GM23338 (cell line): Measurements from ENCODE around the gene RNU7-1. TPM values are rescaled to one million over a fixed set of nuclear protein-coding genes. Genes with fewer than 3 reads are reported as not detected.

Source experiments
- ATAC-seq: fragments of 200-7000 bp; cut with Tn5 transposase; 3 replicates; pipeline ENCODE4 v1.9.1; 2020
- DNase-seq: peaks from one replicate; pipeline ENCODE4 v3.0.0-alpha.2; 2015; ENCODE audit warnings: low spot score
- H2AFZ ChIP-seq: fragments of 200-600 bp; sonication (generic); 2 replicates; pipeline ENCODE4 v1.8.0; 2016; ENCODE audit warnings: antibody characterized with exemption, mild to moderate bottlenecking, moderate library complexity
- H3F3A ChIP-seq: fragments of 200-600 bp; sonication (generic); replicated peaks from 2 replicates; pipeline ENCODE4 v1.8.0; 2017; ENCODE audit warnings: antibody characterized with exemption, mixed run types, low read depth
- H3K27ac ChIP-seq: fragments of 200-600 bp; sonication (generic); 2 replicates; pipeline ENCODE4 v1.6.1; 2016; ENCODE audit warnings: low read depth
- H3K27me3 ChIP-seq: fragments of 200-600 bp; sonication (generic); 2 replicates; pipeline ENCODE4 v1.8.0; 2016; ENCODE audit warnings: mild to moderate bottlenecking, mixed run types, moderate library complexity; ENCODE audit not compliant: insufficient read depth
- H3K36me3 ChIP-seq: fragments of 200-600 bp; sonication (generic); 2 replicates; pipeline ENCODE4 v1.8.0; 2016; ENCODE audit warnings: mild to moderate bottlenecking; ENCODE audit not compliant: insufficient read depth
- H3K4me1 ChIP-seq: fragments of 200-600 bp; sonication (generic); 2 replicates; pipeline ENCODE4 v1.8.0; 2016; ENCODE audit warnings: mild to moderate bottlenecking, moderate library complexity; ENCODE audit not compliant: insufficient read depth
- H3K4me2 ChIP-seq: fragments of 200-600 bp; sonication (generic); 2 replicates; pipeline ENCODE4 v1.7.1; 2017; ENCODE audit warnings: mixed run types
- H3K4me3 ChIP-seq: fragments of 200-600 bp; sonication (generic); 2 replicates; pipeline ENCODE4 v1.6.1; 2016; ENCODE audit warnings: mixed run types
- H3K79me2 ChIP-seq: fragments of 200-600 bp; sonication (generic); replicated peaks from 2 replicates; pipeline ENCODE4 v1.8.0; 2017; ENCODE audit warnings: mild to moderate bottlenecking; ENCODE audit not compliant: insufficient read depth
- H3K9me2 ChIP-seq: fragments of 200-600 bp; sonication (generic); 2 replicates; pipeline ENCODE4 v1.8.0; 2017; ENCODE audit not compliant: insufficient read depth
- H4K20me1 ChIP-seq: fragments of 200-600 bp; sonication (generic); replicated peaks from 2 replicates; pipeline ENCODE4 v1.8.0; 2017; ENCODE audit warnings: mild to moderate bottlenecking; ENCODE audit not compliant: insufficient read depth
- H3K27ac Mint-ChIP-seq: 2 replicates; pipeline ENCODE4 v1.8.0; 2020; ENCODE audit warnings: inconsistent platforms, mild to moderate bottlenecking, moderate library complexity, mixed read lengths
- H3K27me3 Mint-ChIP-seq: 3 replicates; pipeline ENCODE4 v1.8.0; 2022; ENCODE audit warnings: low read depth, mild to moderate bottlenecking, moderate library complexity, mixed read lengths, inconsistent platforms; ENCODE audit not compliant: insufficient read depth, poor library complexity
- H3K36me3 Mint-ChIP-seq: 3 replicates; pipeline ENCODE4 v1.8.0; 2021; ENCODE audit warnings: low read depth, mild to moderate bottlenecking, inconsistent platforms, moderate library complexity, mixed read lengths
- H3K4me1 Mint-ChIP-seq: 3 replicates; pipeline ENCODE4 v1.8.0; 2020; ENCODE audit warnings: mild to moderate bottlenecking, inconsistent platforms, mixed read lengths
- H3K4me3 Mint-ChIP-seq: 3 replicates; pipeline ENCODE4 v1.8.0; 2021; ENCODE audit warnings: moderate library complexity, mild to moderate bottlenecking, inconsistent platforms, mixed read lengths
- H3K9me3 Mint-ChIP-seq: 3 replicates; pipeline ENCODE4 v1.8.0; 2020; ENCODE audit warnings: moderate library complexity, mild to moderate bottlenecking, inconsistent platforms, mixed read lengths
- CREB1 ChIP-seq: fragments of 250-450 bp; sonication (Bioruptor Pico); IDR thresholded peaks from 2 replicates; pipeline ENCODE4 v1.5.0; 2020; ENCODE audit warnings: low read depth, mild to moderate bottlenecking, moderate library complexity
- CTCF ChIP-seq, 2 experiments: fragments of 200-600 bp in 1 of 2; sonication (generic) in 1 of 2; conservative IDR thresholded peaks; 2 replicates each; pipeline versions ENCODE4 v1.5.1 to v1.6.1; 2016 to 2017; ENCODE audit warnings: antibody characterized with exemption in 2 of 2, low read depth in 2 of 2, mild to moderate bottlenecking in 2 of 2, moderate library complexity in 1 of 2
- EZH2 ChIP-seq: fragments of 200-600 bp; sonication (generic); IDR thresholded peaks from one replicate; pipeline ENCODE4 v1.8.0; 2017; ENCODE audit warnings: antibody characterized with exemption, mild to moderate bottlenecking, low read depth; ENCODE audit not compliant: unreplicated experiment
- EZH2phosphoT487 ChIP-seq: fragments of 200-600 bp; sonication (generic); IDR thresholded peaks from one replicate; pipeline ENCODE4 v1.8.1; 2018; ENCODE audit warnings: antibody characterized with exemption; ENCODE audit not compliant: unreplicated experiment
- JUNB ChIP-seq: IDR thresholded peaks from one replicate; pipeline ENCODE4 v1.6.1; 2016; ENCODE audit warnings: antibody characterized with exemption; ENCODE audit not compliant: unreplicated experiment
- NANOG ChIP-seq: IDR thresholded peaks from 2 replicates; pipeline ENCODE4 v1.6.1; 2016; ENCODE audit warnings: antibody characterized with exemption, borderline replicate concordance
- POLR2AphosphoS5 ChIP-seq: IDR thresholded peaks from 2 replicates; pipeline ENCODE4 v1.6.1; 2016; ENCODE audit warnings: antibody characterized with exemption, low read depth
- REST ChIP-seq: IDR thresholded peaks from one replicate; pipeline ENCODE4 v1.6.1; 2018; ENCODE audit warnings: antibody characterized with exemption; ENCODE audit not compliant: unreplicated experiment
- STAT1 ChIP-seq: IDR thresholded peaks from one replicate; pipeline ENCODE4 v1.6.1; 2016; ENCODE audit warnings: antibody characterized with exemption; ENCODE audit not compliant: unreplicated experiment
- ZNF114 ChIP-seq: fragments of 250-450 bp; sonication (Bioruptor Pico); IDR thresholded peaks from 2 replicates; pipeline ENCODE4 v1.5.0; 2020; ENCODE audit warnings: mild to moderate bottlenecking, moderate library complexity
- ZNF331 ChIP-seq: fragments of 250-450 bp; sonication (Bioruptor Pico); IDR thresholded peaks from 2 replicates; pipeline ENCODE4 v1.5.0; 2020; ENCODE audit warnings: low read depth, mild to moderate bottlenecking, moderate library complexity
- polyA plus RNA-seq: library from polyadenylated mRNA; unstranded; fragments of >200 nt; fragmentation: Nextera tagmentation; extraction: Ambion mirVana; gene quantifications from 2 replicates; pipeline ENCODE4 v1.2.1, GENCODE V29; 2016
- total RNA-seq: library from RNA; depleted of rRNA; stranded (reverse); fragments of >200 nt; shearing (Covaris generic); gene quantifications from 2 replicates; pipeline ENCODE4 v1.2.3, GENCODE V29; 2014
- TF ChIP-seq, protein P1 (sequence below): fragments of 250-450 bp; sonication (Bioruptor Pico); IDR thresholded peaks from 2 replicates; pipeline ENCODE4 v1.5.0; 2020; ENCODE audit warnings: mild to moderate bottlenecking, moderate library complexity
- TF ChIP-seq, protein P2 (sequence below): IDR thresholded peaks from 2 replicates; pipeline ENCODE4 v1.6.1; 2016; ENCODE audit warnings: antibody characterized with exemption

RNU7-1 gene
- total and polyA plus RNA-seq, 2 experiments from 2014 or later: not detected

GRCh38 chr12:6945613-6946012 is 2.0 kb downstream of the RNU7-1 start:
- Mint-ChIP-seq H3K4me3 (peak overlapping the region; percentile 96), H3K27ac (peak overlapping the region; percentile 63), H3K36me3 (peaks cover 12% of the 10 kb centered on the region), H3K9me3 (peaks cover 2% of the 10 kb centered on the region; the same call in 2 of the 3 replicates), H3K27me3 (peaks cover 46% of the 10 kb centered on the region), H3K4me1 (peaks cover 45% of the 10 kb centered on the region)
- no peak for DNase-seq
- 0 out of 2 replicates have a peak, but pooled peaks cover 5% of the 10 kb centered on the region for H3K79me2 ChIP-seq
- H3K9me2 ChIP-seq: no peaks in the 10 kb centered on the region
- H3K27ac ChIP-seq: peak overlapping the region; percentile 85
- peaks cover 27% of the 10 kb centered on the region for H3F3A ChIP-seq
- H3K4me1 ChIP-seq: peaks cover 20% of the 10 kb centered on the region
- H2AFZ ChIP-seq: no peak overlapping the region
- H3K4me3 ChIP-seq: peak overlapping the region; percentile 70
- no peaks in the 10 kb centered on the region for H3K36me3 ChIP-seq
- ATAC-seq: no peak
- no peak for TF ChIP-seq STAT1
- TF ChIP-seq POLR2AphosphoS5: no peak
- TF ChIP-seq ZNF331 (CRISPR knock-in tag): no peak
- TF ChIP-seq CTCF (conservative IDR thresholded peaks at IDR 0.05; ENCODE audit: low read depth in 2 of 2): no peak
- no peak for TF ChIP-seq EZH2phosphoT487
- TF ChIP-seq ZNF114 (CRISPR knock-in tag): no peak
- no peak for TF ChIP-seq NANOG
- TF ChIP-seq, protein P1, sequence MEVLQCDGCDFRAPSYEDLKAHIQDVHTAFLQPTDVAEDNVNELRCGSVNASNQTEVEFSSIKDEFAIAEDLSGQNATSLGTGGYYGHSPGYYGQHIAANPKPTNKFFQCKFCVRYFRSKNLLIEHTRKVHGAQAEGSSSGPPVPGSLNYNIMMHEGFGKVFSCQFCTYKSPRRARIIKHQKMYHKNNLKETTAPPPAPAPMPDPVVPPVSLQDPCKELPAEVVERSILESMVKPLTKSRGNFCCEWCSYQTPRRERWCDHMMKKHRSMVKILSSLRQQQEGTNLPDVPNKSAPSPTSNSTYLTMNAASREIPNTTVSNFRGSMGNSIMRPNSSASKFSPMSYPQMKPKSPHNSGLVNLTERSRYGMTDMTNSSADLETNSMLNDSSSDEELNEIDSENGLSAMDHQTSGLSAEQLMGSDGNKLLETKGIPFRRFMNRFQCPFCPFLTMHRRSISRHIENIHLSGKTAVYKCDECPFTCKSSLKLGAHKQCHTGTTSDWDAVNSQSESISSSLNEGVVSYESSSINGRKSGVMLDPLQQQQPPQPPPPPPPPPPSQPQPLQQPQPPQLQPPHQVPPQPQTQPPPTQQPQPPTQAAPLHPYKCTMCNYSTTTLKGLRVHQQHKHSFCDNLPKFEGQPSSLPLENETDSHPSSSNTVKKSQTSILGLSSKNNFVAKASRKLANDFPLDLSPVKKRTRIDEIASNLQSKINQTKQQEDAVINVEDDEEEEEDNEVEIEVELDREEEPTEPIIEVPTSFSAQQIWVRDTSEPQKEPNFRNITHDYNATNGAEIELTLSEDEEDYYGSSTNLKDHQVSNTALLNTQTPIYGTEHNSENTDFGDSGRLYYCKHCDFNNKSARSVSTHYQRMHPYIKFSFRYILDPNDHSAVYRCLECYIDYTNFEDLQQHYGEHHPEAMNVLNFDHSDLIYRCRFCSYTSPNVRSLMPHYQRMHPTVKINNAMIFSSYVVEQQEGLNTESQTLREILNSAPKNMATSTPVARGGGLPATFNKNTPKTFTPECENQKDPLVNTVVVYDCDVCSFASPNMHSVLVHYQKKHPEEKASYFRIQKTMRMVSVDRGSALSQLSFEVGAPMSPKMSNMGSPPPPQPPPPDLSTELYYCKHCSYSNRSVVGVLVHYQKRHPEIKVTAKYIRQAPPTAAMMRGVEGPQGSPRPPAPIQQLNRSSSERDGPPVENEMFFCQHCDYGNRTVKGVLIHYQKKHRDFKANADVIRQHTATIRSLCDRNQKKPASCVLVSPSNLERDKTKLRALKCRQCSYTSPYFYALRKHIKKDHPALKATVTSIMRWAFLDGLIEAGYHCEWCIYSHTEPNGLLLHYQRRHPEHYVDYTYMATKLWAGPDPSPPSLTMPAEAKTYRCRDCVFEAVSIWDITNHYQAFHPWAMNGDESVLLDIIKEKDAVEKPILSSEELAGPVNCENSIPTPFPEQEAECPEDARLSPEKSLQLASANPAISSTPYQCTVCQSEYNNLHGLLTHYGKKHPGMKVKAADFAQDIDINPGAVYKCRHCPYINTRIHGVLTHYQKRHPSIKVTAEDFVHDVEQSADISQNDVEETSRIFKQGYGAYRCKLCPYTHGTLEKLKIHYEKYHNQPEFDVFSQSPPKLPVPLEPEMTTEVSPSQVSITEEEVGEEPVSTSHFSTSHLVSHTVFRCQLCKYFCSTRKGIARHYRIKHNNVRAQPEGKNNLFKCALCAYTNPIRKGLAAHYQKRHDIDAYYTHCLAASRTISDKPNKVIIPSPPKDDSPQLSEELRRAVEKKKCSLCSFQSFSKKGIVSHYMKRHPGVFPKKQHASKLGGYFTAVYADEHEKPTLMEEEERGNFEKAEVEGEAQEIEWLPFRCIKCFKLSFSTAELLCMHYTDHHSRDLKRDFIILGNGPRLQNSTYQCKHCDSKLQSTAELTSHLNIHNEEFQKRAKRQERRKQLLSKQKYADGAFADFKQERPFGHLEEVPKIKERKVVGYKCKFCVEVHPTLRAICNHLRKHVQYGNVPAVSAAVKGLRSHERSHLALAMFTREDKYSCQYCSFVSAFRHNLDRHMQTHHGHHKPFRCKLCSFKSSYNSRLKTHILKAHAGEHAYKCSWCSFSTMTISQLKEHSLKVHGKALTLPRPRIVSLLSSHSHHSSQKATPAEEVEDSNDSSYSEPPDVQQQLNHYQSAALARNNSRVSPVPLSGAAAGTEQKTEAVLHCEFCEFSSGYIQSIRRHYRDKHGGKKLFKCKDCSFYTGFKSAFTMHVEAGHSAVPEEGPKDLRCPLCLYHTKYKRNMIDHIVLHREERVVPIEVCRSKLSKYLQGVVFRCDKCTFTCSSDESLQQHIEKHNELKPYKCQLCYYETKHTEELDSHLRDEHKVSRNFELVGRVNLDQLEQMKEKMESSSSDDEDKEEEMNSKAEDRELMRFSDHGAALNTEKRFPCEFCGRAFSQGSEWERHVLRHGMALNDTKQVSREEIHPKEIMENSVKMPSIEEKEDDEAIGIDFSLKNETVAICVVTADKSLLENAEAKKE: no peak
- no peak for TF ChIP-seq CREB1 (CRISPR knock-in tag)
- TF ChIP-seq REST: no peak
- TF ChIP-seq, protein P2, sequence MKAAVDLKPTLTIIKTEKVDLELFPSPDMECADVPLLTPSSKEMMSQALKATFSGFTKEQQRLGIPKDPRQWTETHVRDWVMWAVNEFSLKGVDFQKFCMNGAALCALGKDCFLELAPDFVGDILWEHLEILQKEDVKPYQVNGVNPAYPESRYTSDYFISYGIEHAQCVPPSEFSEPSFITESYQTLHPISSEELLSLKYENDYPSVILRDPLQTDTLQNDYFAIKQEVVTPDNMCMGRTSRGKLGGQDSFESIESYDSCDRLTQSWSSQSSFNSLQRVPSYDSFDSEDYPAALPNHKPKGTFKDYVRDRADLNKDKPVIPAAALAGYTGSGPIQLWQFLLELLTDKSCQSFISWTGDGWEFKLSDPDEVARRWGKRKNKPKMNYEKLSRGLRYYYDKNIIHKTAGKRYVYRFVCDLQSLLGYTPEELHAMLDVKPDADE: no peak
- TF ChIP-seq EZH2: no peak
- TF ChIP-seq JUNB: no peak
- H3K4me2 ChIP-seq: peak overlapping the region; percentile 79
- H3K27me3 ChIP-seq: no peaks in the 10 kb centered on the region
- no peaks in the 10 kb centered on the region; the same call in 1 of the 2 replicates for H4K20me1 ChIP-seq
